Measurements from ENCODE around the gene GALNT15. TPM values are rescaled to one million over a fixed set of nuclear protein-coding genes. Genes with fewer than 3 reads are reported as not detected.

The GALNT15 gene
- total RNA-seq, 4 donors from 2014 or later = 75.3 to 133 (median 84.5) TPM

- WGBS, 2 donors = 68% methylated on average over 9 of the region's 9 CpGs
- H3K4me3 ChIP-seq (ENCODE audit: low read depth, poor library complexity, severe bottlenecking) = no peak overlapping the region
- no peak for DNase-seq (ENCODE audit: low spot score in 2 of 2)
- intact Hi-C loops (cut with DNase I; ENCODE audit: low total_unique reads) = loop anchor here (10.0 kb wide), 1 partner anchor 429 kb away; no protein-coding TSS in a partner anchor
- TF ChIP-seq POLR2A (IDR thresholded peaks at IDR 0.05) (no peak), CTCF (IDR thresholded peaks at IDR 0.05) (no peak)
Measured at GRCh38 chr3:16243706-16244490, 69.4 kb downstream of the GALNT15 start.

GRCh38 chr3:16245609-16246008 lies 71.1 kb downstream of the GALNT15 start:
- TF ChIP-seq POLR2A (IDR thresholded peaks at IDR 0.05) = no peak
- TF ChIP-seq CTCF (IDR thresholded peaks at IDR 0.05) = no peak
- intact Hi-C loops (cut with DNase I; ENCODE audit: low total_unique reads) = loop anchor here (5.0 to 10.0 kb wide), 2 partner anchors 198 to 431 kb away; no protein-coding TSS in a partner anchor

GRCh38 chr3:16247282-16248061 lies 73.0 kb downstream of the GALNT15 start:
- 29 to 33% methylated on average over 17 of the region's 17 CpGs for WGBS, 2 donors
- peak; percentile 79 to 94 for DNase-seq (ENCODE audit: low spot score in 2 of 2)
- intact Hi-C loops (cut with DNase I; ENCODE audit: low total_unique reads) = loop anchor here (5.0 to 10.0 kb wide), 2 partner anchors 200 to 433 kb away; no protein-coding TSS in a partner anchor
- no peak overlapping the region for H3K4me3 ChIP-seq (ENCODE audit: low read depth, poor library complexity, severe bottlenecking)
- TF ChIP-seq POLR2A (IDR thresholded peaks at IDR 0.05) (no peak), CTCF (IDR thresholded peaks at IDR 0.05) (peak in 1 of 3 donors; percentile 35)

More at GRCh38 chr3:16245609-16246008, 71.1 kb downstream of the GALNT15 start:
- DNase-seq (ENCODE audit: low spot score in 2 of 2) = no peak
- WGBS, 2 donors = 87 to 96% methylated on average over 3 of the region's 3 CpGs
- no peak overlapping the region for H3K4me3 ChIP-seq (ENCODE audit: low read depth, poor library complexity, severe bottlenecking)

GRCh38 chr3:16248556-16248955 lies 74.1 kb downstream of the GALNT15 start:
- TF ChIP-seq POLR2A (IDR thresholded peaks at IDR 0.05) = no peak
- TF ChIP-seq CTCF (IDR thresholded peaks at IDR 0.05) = no peak
- H3K4me3 ChIP-seq (ENCODE audit: low read depth, poor library complexity, severe bottlenecking) = no peak overlapping the region
- intact Hi-C loops (cut with DNase I; ENCODE audit: low total_unique reads) = loop anchor here (5.0 to 10.0 kb wide), 2 partner anchors 201 to 434 kb away; no protein-coding TSS in a partner anchor
- WGBS, 2 donors = 84 to 86% methylated on average over 5 of the region's 5 CpGs
- DNase-seq (ENCODE audit: low spot score in 2 of 2) = no peak

- no peak for DNase-seq (ENCODE audit: low spot score in 2 of 2)
- H3K4me3 ChIP-seq (ENCODE audit: low read depth, poor library complexity, severe bottlenecking) = no peak overlapping the region
- 45 to 61% methylated on average over 3 of the region's 3 CpGs for WGBS, 2 donors
- intact Hi-C loops (cut with DNase I; ENCODE audit: low total_unique reads) = loop anchor here (5.0 to 10.0 kb wide), 2 partner anchors 202 to 435 kb away; no protein-coding TSS in a partner anchor
- TF ChIP-seq POLR2A (IDR thresholded peaks at IDR 0.05) = no peak
Measured at GRCh38 chr3:16249336-16249735, 74.9 kb downstream of the GALNT15 start.

- TF ChIP-seq POLR2A (IDR thresholded peaks at IDR 0.05) (no peak), CTCF (IDR thresholded peaks at IDR 0.05) (no peak)
- no peak overlapping the region for H3K4me3 ChIP-seq (ENCODE audit: low read depth, poor library complexity, severe bottlenecking)
- WGBS, 2 donors = 73 to 74% methylated on average over 3 of the region's 3 CpGs
- DNase-seq (ENCODE audit: low spot score in 2 of 2) = no peak
- intact Hi-C loops (cut with DNase I; ENCODE audit: low total_unique reads) = loop anchor here (5.0 to 10.0 kb wide), 4 partner anchors 203 to 838 kb away; no protein-coding TSS in a partner anchor
Measured at GRCh38 chr3:16249886-16250285, 75.4 kb downstream of the GALNT15 start.
